ENCODE data around the gene PPP2R2C. TPM values are rescaled to one million over a fixed set of nuclear protein-coding genes. Genes with fewer than 3 reads are reported as not detected.

Gene PPP2R2C
- total RNA-seq, 4 donors from 2014 or later = 0.50 to 2.7 (median 1.4) TPM

DNA sequence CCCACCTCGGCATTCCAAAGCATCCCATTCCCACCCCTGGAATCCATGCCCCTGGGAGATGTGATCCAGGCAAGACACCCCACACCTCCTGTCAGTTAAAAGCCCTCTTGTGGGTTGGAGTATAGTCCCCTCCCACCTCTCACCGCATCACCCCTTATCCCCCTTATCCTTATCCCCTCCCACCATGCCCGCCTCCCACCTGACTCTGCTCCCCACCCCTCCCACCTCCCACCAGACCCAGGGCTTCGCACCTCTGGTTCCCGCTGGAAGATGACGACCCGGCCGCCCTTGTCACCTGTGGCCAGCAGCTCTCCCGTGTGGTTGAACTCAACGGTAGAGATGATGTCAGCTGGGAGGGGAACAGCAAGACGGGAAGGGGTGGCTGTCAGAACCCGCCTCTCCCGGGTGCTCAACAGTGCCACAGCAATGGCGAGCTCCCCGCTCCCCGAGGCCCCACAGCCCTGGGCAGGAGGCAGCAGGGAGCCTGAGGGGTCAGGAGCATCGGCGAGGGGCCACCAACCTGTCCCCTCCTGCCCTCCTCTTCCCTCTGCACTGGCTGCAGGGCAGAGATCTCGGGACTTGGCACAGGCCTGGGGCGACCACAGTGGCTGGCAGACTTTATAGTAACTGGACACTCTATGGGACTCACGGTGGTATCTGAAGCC lies 91.5 kb downstream of the PPP2R2C start:
- intact Hi-C loops (cut with DNase I) = no loop called here
- DNase-seq (ENCODE audit: extremely low spot score) = no peak
- Histone ChIP-seq H3K36me3 (no peaks in the 10 kb centered on the region), H3K4me1 (no peaks in the 10 kb centered on the region), H3K9me3 (no peaks in the 10 kb centered on the region), H3K4me3 (no peak overlapping the region), H3K27ac (replicated peaks in 1 of 4) (no peak overlapping the region), H3K27me3 (peaks cover 0 to 67% (median 0%) of the 10 kb centered on the region in 4 donors)
- TF ChIP-seq POLR2A (IDR thresholded peaks at IDR 0.05; ENCODE audit: low read depth) = no peak
- TF ChIP-seq POLR2AphosphoS5 (IDR thresholded peaks at IDR 0.05) = no peak
- no peak for TF ChIP-seq EP300 (IDR thresholded peaks at IDR 0.05)
- WGBS = 57% methylated on average over 16 of the region's 21 CpGs

DNA sequence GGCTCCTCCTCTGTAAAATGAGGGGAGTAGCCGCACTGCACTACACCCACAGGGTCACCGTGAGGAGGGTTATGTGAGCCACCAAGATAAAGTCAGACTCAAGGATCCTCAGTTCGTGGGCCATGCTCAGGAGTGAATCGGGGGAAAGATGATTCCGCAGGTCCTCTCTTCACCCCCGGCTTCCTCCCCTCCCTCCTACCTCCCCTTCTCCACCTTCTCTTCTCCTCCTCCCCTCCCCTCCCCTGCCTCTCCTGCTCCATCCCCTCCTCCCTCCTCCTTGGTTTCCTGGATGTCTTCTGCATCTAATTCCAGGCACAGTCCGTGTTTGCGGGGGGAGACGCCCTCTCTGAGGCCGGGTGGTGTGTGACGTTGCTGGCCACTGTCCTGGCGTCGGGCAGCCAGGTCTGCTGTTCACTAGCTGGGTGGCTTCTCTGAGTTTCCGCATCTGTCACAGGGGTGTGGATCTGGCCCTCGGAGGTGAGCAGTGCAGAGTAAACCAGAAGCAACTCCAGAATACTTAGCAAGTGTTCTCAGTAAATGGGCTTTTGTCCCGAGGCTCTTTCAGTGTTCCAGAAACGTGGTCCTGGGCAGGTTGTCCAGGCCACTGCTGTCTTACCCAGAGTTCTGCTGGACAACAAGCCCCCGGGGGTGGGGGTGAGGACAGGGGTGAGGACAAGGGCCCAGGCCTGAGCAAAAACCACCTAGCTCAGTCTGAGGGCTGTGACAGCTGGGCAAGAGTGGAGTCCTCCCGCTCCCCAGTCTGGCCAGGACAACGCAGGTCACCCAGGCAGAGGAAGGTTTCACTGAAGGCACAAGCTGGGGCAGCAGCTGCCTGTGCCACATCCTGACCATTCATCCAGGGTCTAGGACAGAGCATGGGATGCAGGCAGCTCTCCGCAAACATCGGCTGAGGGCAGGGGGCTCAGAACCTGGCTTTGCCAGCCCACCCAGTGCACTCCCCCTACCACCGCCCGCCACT lies 92.4 kb downstream of the PPP2R2C start:
- Histone ChIP-seq H3K9me3 (no peaks in the 10 kb centered on the region), H3K27ac (replicated peaks in 1 of 4) (no peak overlapping the region), H3K36me3 (no peaks in the 10 kb centered on the region), H3K4me3 (no peak overlapping the region), H3K4me1 (no peaks in the 10 kb centered on the region), H3K27me3 (peaks cover 0 to 62% (median 0%) of the 10 kb centered on the region in 4 donors)
- no peak for TF ChIP-seq POLR2AphosphoS5 (IDR thresholded peaks at IDR 0.05)
- TF ChIP-seq EP300 (IDR thresholded peaks at IDR 0.05) = no peak
- no peak for TF ChIP-seq POLR2A (IDR thresholded peaks at IDR 0.05; ENCODE audit: low read depth)
- TF ChIP-seq, protein P1, sequence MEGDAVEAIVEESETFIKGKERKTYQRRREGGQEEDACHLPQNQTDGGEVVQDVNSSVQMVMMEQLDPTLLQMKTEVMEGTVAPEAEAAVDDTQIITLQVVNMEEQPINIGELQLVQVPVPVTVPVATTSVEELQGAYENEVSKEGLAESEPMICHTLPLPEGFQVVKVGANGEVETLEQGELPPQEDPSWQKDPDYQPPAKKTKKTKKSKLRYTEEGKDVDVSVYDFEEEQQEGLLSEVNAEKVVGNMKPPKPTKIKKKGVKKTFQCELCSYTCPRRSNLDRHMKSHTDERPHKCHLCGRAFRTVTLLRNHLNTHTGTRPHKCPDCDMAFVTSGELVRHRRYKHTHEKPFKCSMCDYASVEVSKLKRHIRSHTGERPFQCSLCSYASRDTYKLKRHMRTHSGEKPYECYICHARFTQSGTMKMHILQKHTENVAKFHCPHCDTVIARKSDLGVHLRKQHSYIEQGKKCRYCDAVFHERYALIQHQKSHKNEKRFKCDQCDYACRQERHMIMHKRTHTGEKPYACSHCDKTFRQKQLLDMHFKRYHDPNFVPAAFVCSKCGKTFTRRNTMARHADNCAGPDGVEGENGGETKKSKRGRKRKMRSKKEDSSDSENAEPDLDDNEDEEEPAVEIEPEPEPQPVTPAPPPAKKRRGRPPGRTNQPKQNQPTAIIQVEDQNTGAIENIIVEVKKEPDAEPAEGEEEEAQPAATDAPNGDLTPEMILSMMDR (IDR thresholded peaks at IDR 0.05) = no peak
- no peak for DNase-seq (ENCODE audit: extremely low spot score)
- intact Hi-C loops (cut with DNase I) = no loop called here
- WGBS = 43% methylated on average over 22 of the region's 24 CpGs

DNA sequence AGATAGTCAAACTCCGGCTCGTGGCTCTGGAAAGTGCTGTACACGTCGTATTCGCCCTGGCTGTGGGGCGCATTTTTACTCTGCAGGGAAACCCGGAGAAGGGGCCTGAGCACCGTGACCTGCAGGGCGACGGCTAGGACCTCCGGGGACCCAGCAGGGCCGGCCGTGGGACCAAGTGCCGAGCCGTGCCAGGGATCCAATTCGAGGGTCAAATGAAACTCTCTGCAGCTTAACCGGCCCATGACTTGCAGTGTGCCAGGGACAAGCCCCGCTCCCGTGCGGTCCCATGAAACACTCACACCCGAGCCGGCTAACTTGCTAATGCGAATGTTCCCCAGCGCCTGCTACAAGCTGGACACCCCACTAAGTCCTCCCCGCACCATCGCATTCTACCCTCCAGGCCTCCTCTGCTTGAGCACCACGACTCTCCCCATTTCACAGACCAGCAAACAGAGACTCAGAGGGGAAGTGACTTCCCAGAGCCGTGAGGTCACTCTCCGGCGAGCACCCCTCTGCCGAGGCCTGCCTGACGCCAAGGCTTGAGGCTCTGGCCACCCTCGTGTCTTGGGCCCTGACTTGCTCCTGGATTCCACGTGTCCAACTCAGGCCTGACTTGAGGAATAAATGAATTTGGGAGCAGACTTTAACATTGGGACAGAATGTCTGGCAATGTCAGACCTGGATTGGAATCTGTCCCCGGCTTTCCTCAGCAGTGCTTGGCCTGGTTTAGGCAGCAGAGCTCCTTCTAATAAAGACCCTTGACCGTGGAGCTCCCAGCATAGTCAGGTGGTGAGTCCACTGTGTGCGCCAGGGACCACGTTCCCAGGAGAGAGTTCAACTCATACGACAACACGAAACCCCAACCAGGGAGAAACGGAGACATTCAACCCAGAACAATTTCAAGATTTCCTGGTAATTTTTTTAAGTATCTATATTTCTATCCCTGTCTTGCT lies 93.6 kb downstream of the PPP2R2C start:
- Histone ChIP-seq H3K27ac (replicated peaks in 1 of 4) (no peak overlapping the region), H3K36me3 (no peaks in the 10 kb centered on the region), H3K4me1 (no peaks in the 10 kb centered on the region), H3K9me3 (no peaks in the 10 kb centered on the region), H3K27me3 (peaks cover 0 to 53% (median 0%) of the 10 kb centered on the region in 4 donors), H3K4me3 (no peak overlapping the region)
- WGBS = 91% methylated on average over 41 of the region's 41 CpGs
- intact Hi-C loops (cut with DNase I) = no loop called here
- no peak for DNase-seq (ENCODE audit: extremely low spot score)
- TF ChIP-seq EP300 (IDR thresholded peaks at IDR 0.05) = no peak

DNA sequence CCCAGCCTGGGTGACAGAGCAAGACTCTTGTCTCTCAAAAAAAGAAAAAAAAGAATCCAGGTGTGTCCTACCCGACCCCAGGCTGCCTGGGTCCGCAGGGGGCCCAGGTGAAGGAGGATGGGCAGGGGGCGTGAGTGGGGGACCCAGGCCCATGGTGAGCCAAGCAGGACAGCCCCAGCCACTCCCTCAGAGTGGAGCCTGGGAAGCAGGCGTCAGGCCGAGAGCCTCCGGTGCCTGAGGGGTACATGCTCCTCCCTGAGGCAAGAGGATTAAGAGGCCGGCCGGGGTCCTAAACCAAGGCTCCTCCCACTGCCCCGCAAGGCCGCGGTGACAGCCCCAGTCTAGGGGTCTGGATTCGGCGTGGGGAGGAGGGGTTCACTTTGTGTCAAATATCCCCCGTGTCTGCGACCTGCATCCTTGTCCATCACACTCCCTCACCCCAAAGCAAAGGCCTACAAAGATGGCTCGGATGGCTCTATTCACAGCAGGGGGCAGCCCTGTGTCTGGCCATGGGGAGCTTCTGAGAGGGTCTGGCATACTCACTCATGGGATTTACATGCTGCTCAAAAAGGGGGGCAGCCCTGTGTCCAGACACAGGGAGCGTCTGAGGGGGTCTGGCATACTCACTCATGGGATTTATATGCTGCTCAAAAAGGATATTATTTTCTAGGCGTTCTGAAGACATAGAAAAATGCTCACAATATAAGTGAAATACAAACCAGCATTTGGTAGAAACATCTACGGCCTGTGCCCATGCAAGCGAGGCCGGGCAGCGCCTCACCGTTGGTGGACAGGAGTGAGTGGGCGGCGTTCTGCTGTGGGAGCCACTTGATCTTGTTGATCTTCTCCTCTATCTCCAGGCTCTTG lies 94.6 kb downstream of the PPP2R2C start:
- peaks cover 0 to 44% (median 0%) of the 10 kb centered on the region in 4 donors for H3K27me3 ChIP-seq
- intact Hi-C loops (cut with DNase I) = no loop called here

More for the DNA sequence above, 94.6 kb downstream of the PPP2R2C start:
- Histone ChIP-seq H3K4me1 (no peaks in the 10 kb centered on the region), H3K9me3 (no peaks in the 10 kb centered on the region), H3K36me3 (no peaks in the 10 kb centered on the region), H3K4me3 (no peak overlapping the region), H3K27ac (replicated peaks in 1 of 4) (no peak overlapping the region)
- WGBS = 73% methylated on average over 16 of the region's 25 CpGs
- DNase-seq (ENCODE audit: extremely low spot score) = no peak
- TF ChIP-seq EP300 (IDR thresholded peaks at IDR 0.05) (no peak), POLR2AphosphoS5 (IDR thresholded peaks at IDR 0.05) (no peak), POLR2A (IDR thresholded peaks at IDR 0.05; ENCODE audit: low read depth) (no peak)
- TF ChIP-seq, protein P1 (IDR thresholded peaks at IDR 0.05) = no peak
